A549 (cell line): Measurements from ENCODE around the gene TMEM231.

Experiments used
- FOSL2 ChIP-seq, 2 experiments: fragments of 450-650 bp in 1 of 2; fragments of >200 bp in 1 of 2; sonication (Bioruptor Twin) in 1 of 2; formaldehyde crosslinking; IDR thresholded peaks; 2 replicates each; pipeline versions ENCODE4 v1.5.0 to v1.6.1; 2016 to 2020; ENCODE audit warnings: mild to moderate bottlenecking in 1 of 2, moderate library complexity in 1 of 2
- POLR2A ChIP-seq: IDR thresholded peaks from 2 replicates; pipeline ENCODE4 v1.6.1; 2012; ENCODE audit warnings: mild to moderate bottlenecking, low read length
- RAD21 ChIP-seq, 2 experiments: fragments of >200 bp in 1 of 2; sonication (Bioruptor Twin) in 1 of 2; formaldehyde crosslinking in 1 of 2; IDR thresholded peaks in 1 of 2; conservative IDR thresholded peaks in 1 of 2; 2 replicates in 1 of 2; 3 replicates in 1 of 2; pipeline ENCODE4 v1.6.1; 2012 to 2018; ENCODE audit warnings: inconsistent platforms in 1 of 2
- TF ChIP-seq, protein P1 (sequence below): fragments of >200 bp; sonication (Bioruptor Twin); formaldehyde crosslinking; IDR thresholded peaks from 3 replicates; pipeline ENCODE4 v1.5.1; 2016

DNA sequence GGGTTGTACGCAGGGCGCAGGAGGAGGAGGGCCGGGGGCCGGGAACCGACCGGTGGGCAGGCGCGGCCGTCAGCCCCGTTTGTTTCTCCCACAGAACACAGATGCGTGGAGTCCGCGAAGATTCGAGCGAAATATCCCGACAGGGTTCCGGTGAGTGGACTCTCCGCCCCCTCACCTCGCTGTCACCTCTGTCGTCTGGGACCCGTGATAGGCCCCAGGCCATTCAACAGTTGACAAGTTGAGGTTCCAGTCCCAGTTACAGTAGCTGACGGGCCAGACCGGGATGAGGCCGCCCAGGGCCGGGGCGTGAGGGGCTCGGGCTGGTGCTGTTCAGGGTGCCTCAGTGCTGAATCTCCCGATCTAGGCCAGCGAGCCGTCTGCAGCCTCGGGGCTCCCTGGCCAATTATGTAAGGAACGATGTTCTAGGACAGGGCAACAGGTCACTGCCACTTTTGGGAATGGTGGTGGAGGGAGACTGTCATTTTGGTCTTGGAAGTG is 10.8 kb upstream of the TMEM231 start:
- TF ChIP-seq, protein P1, sequence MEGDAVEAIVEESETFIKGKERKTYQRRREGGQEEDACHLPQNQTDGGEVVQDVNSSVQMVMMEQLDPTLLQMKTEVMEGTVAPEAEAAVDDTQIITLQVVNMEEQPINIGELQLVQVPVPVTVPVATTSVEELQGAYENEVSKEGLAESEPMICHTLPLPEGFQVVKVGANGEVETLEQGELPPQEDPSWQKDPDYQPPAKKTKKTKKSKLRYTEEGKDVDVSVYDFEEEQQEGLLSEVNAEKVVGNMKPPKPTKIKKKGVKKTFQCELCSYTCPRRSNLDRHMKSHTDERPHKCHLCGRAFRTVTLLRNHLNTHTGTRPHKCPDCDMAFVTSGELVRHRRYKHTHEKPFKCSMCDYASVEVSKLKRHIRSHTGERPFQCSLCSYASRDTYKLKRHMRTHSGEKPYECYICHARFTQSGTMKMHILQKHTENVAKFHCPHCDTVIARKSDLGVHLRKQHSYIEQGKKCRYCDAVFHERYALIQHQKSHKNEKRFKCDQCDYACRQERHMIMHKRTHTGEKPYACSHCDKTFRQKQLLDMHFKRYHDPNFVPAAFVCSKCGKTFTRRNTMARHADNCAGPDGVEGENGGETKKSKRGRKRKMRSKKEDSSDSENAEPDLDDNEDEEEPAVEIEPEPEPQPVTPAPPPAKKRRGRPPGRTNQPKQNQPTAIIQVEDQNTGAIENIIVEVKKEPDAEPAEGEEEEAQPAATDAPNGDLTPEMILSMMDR: no peak
- no peak for TF ChIP-seq POLR2A
- TF ChIP-seq RAD21 (conservative IDR thresholded peaks at IDR 0.05 in 1 of 2, IDR thresholded peaks at IDR 0.05 in 1 of 2): no peak
- TF ChIP-seq FOSL2 (IDR thresholded peaks at IDR 0.05): no peak
- no peak for TF ChIP-seq FOSL2 (CRISPR knock-in tag; IDR thresholded peaks at IDR 0.05)
